Trophoblast cell (in vitro differentiated cells and primary cell): ENCODE results near the gene CALN1.

Experiments
- DNase-seq, 2 donors: peaks; one replicate each; pipeline ENCODE4 v3.0.0-alpha.2; 2016
- H2AFZ ChIP-seq: 2 replicates; pipeline ENCODE4 v1.6.1; 2013; ENCODE audit warnings: low read length, moderate library complexity, mild to moderate bottlenecking; ENCODE audit not compliant: insufficient read depth, poor library complexity
- H2AK5ac ChIP-seq: 2 replicates; pipeline ENCODE4 v1.6.1; 2013; ENCODE audit warnings: mild to moderate bottlenecking, low read length
- H2BK120ac ChIP-seq: 2 replicates; pipeline ENCODE4 v1.6.1; 2013; ENCODE audit warnings: low read length, mild to moderate bottlenecking, moderate library complexity; ENCODE audit not compliant: insufficient read depth, poor library complexity
- H2BK12ac ChIP-seq: 2 replicates; pipeline ENCODE4 v1.6.1; 2013; ENCODE audit warnings: mild to moderate bottlenecking, low read length, moderate library complexity
- H2BK5ac ChIP-seq: 2 replicates; pipeline ENCODE4 v1.6.1; 2013; ENCODE audit warnings: low read length, low read depth, moderate library complexity, mild to moderate bottlenecking; ENCODE audit not compliant: poor library complexity
- H3K14ac ChIP-seq: 2 replicates; pipeline ENCODE4 v1.6.1; 2013; ENCODE audit warnings: mild to moderate bottlenecking, low read length
- H3K18ac ChIP-seq: 2 replicates; pipeline ENCODE4 v1.6.1; 2013; ENCODE audit warnings: mild to moderate bottlenecking, low read length
- H3K23ac ChIP-seq: 2 replicates; pipeline ENCODE4 v1.6.1; 2013; ENCODE audit warnings: low read length
- H3K27ac ChIP-seq: 2 replicates; pipeline ENCODE4 v1.5.1; 2013; ENCODE audit warnings: low read depth, mild to moderate bottlenecking, inconsistent platforms, low read length, moderate library complexity
- H3K27me3 ChIP-seq: 2 replicates; pipeline ENCODE4 v1.6.1; 2013; ENCODE audit warnings: inconsistent platforms, mild to moderate bottlenecking, low read length, moderate library complexity; ENCODE audit not compliant: insufficient read depth
- H3K36me3 ChIP-seq, 2 experiments: 1 replicate in 1 of 2; 2 replicates in 1 of 2; pipeline ENCODE4 v1.6.1; 2013; ENCODE audit warnings: low read length in 2 of 2, mild to moderate bottlenecking in 2 of 2, moderate library complexity in 1 of 2; ENCODE audit not compliant: insufficient read depth in 2 of 2, control insufficient read depth in 1 of 2
- H3K4ac ChIP-seq: 2 replicates; pipeline ENCODE4 v1.6.1; 2013; ENCODE audit warnings: low read depth, mild to moderate bottlenecking, low read length, moderate library complexity
- H3K4me1 ChIP-seq, 2 experiments: 1 replicate in 1 of 2; 2 replicates in 1 of 2; pipeline ENCODE4 v1.6.1; 2013; ENCODE audit warnings: low read length in 2 of 2, mild to moderate bottlenecking in 2 of 2, moderate library complexity in 1 of 2; ENCODE audit not compliant: insufficient read depth in 2 of 2, control insufficient read depth in 1 of 2
- H3K4me2 ChIP-seq: 2 replicates; pipeline ENCODE4 v1.6.1; 2013; ENCODE audit warnings: inconsistent platforms, mild to moderate bottlenecking, low read length, moderate library complexity
- H3K4me3 ChIP-seq: 2 replicates; pipeline ENCODE4 v1.5.1; 2013; ENCODE audit warnings: mild to moderate bottlenecking, low read depth, low read length, inconsistent platforms
- H3K79me1 ChIP-seq: one replicate; pipeline ENCODE4 v1.6.1; 2013; ENCODE audit warnings: low read length
- H3K79me2 ChIP-seq: 2 replicates; pipeline ENCODE4 v1.6.1; 2013; ENCODE audit warnings: low read length, mild to moderate bottlenecking; ENCODE audit not compliant: control insufficient read depth, insufficient read depth, poor library complexity
- H3K9ac ChIP-seq: 2 replicates; pipeline ENCODE4 v1.6.1; 2013; ENCODE audit warnings: mild to moderate bottlenecking, low read length
- H3K9me3 ChIP-seq: 2 replicates; pipeline ENCODE4 v1.6.1; 2013; ENCODE audit warnings: low read depth, mild to moderate bottlenecking, control low read depth, inconsistent platforms, low read length; ENCODE audit not compliant: insufficient read depth
- H4K12ac ChIP-seq: 2 replicates; pipeline ENCODE4 v1.6.1; 2013; ENCODE audit warnings: low read depth, mild to moderate bottlenecking, low read length, moderate library complexity
- H4K8ac ChIP-seq: 2 replicates; pipeline ENCODE4 v1.6.1; 2013; ENCODE audit warnings: low read depth, mild to moderate bottlenecking, low read length, moderate library complexity
- H4K91ac ChIP-seq: one replicate; pipeline ENCODE4 v1.6.1; 2013; ENCODE audit warnings: low read depth, mild to moderate bottlenecking, low read length, moderate library complexity
- WGBS: extraction: QIAGEN DNeasy Blood & Tissue Kit; methylation state at CpG from one replicate; pipeline ENCODE4 v1.1.7; 2013; ENCODE audit warnings: missing lambda C conversion rate; ENCODE audit not compliant: insufficient read length, insufficient coverage; ENCODE audit errors: extremely low coverage; 5-methylcytosine and 5-hydroxymethylcytosine counted together

The CALN1 gene

GRCh38 chr7:72038022-72038732, 374.0 kb downstream of the CALN1 start:
- no peaks in the 10 kb centered on the region for H3K79me1 ChIP-seq
- no peak overlapping the region for H4K91ac ChIP-seq
- H3K36me3 ChIP-seq = no peaks in the 10 kb centered on the region
- no peak for DNase-seq
- no peak overlapping the region for H3K4ac ChIP-seq
- H3K4me3 ChIP-seq = no peak overlapping the region
- H3K27me3 ChIP-seq = no peaks in the 10 kb centered on the region
- no peak overlapping the region for H3K9ac ChIP-seq
- no peak overlapping the region for H4K12ac ChIP-seq
- H3K18ac ChIP-seq = no peak overlapping the region
- H3K4me1 ChIP-seq = no peaks in the 10 kb centered on the region
- H3K79me2 ChIP-seq = no peaks in the 10 kb centered on the region
- no peak overlapping the region for H2AK5ac ChIP-seq
- no peak overlapping the region for H2BK12ac ChIP-seq
- H3K23ac ChIP-seq = no peak overlapping the region
- no peak overlapping the region for H4K8ac ChIP-seq
- H3K4me2 ChIP-seq = no peak overlapping the region
- no peak overlapping the region for H2BK5ac ChIP-seq
- H3K14ac ChIP-seq = no peak overlapping the region
- no peaks in the 10 kb centered on the region for H3K9me3 ChIP-seq
- no peak overlapping the region for H2BK120ac ChIP-seq
- no peak overlapping the region for H2AFZ ChIP-seq
- no CpG with 5 or more reads among the region's 5 CpGs for WGBS
- H3K27ac ChIP-seq = no peak overlapping the region

DNA sequence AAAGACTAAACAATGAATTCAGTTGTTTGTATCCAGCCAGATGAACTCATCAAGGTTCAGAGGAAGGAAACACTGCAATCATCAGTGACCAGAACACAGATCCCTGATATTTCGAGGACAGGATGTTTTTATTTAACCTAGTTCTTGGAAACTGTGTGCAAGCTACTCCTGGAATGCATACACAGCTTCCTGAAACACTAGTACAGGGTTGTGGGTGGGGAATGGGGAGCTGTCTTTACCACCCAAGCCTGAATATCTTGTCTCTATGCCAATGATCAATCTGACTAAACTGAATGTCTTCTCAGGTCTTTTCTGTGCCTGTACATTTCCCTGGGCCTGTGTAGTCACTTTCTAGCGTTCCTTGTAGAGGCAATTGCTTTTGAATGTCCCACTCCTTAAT, 374.6 kb downstream of the CALN1 start:
- Histone ChIP-seq H4K8ac (no peak overlapping the region), H2AK5ac (no peak overlapping the region)

DNA sequence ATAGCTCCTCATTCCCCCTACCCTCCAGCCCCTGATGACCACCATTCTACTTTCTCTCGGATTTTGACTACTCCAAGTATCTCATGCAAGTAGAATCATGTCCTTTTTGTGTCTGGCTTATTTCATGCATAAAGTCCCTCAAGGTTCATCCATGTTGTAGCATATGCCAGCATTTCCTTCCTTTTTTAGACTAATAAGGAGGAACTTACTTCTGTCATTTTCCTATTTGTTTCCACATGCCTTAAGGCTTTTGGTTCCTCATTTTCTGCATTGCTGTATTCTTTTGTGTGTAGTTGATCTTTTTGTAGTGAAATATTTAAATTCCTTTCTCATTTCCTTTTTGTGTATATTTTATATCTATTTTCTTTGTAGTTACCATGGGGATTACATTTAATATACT, 376.9 kb downstream of the CALN1 start:
- no peak overlapping the region for H3K4ac ChIP-seq
- no peaks in the 10 kb centered on the region for H3K9me3 ChIP-seq
- H3K9ac ChIP-seq = no peak overlapping the region
- H3K14ac ChIP-seq = no peak overlapping the region
- no peak overlapping the region for H3K27ac ChIP-seq
- H3K36me3 ChIP-seq = no peaks in the 10 kb centered on the region
- no peak overlapping the region for H3K18ac ChIP-seq
- H3K4me1 ChIP-seq = no peaks in the 10 kb centered on the region
- H2BK12ac ChIP-seq = no peak overlapping the region
- no peak overlapping the region for H3K4me3 ChIP-seq
- no peak overlapping the region for H2BK120ac ChIP-seq
- H3K27me3 ChIP-seq = no peaks in the 10 kb centered on the region
- no peaks in the 10 kb centered on the region for H3K79me2 ChIP-seq
- H4K91ac ChIP-seq = no peak overlapping the region
- no peak overlapping the region for H3K23ac ChIP-seq
- H3K4me2 ChIP-seq = no peak overlapping the region
- no peak overlapping the region for H4K12ac ChIP-seq
- WGBS = no CpG with 5 or more reads among the region's 1 CpG
- H2AK5ac ChIP-seq = no peak overlapping the region
- no peak overlapping the region for H4K8ac ChIP-seq
- no peak overlapping the region for H2BK5ac ChIP-seq
- no peaks in the 10 kb centered on the region for H3K79me1 ChIP-seq
- no peak for DNase-seq
- H2AFZ ChIP-seq = no peak overlapping the region

More for the DNA sequence above, 374.6 kb downstream of the CALN1 start:
- no peak overlapping the region for H3K23ac ChIP-seq
- H2AFZ ChIP-seq = no peak overlapping the region
- H3K9ac ChIP-seq = no peak overlapping the region
- no peaks in the 10 kb centered on the region for H3K79me2 ChIP-seq
- no peaks in the 10 kb centered on the region for H3K4me1 ChIP-seq
- H2BK5ac ChIP-seq = no peak overlapping the region
- no peak overlapping the region for H3K18ac ChIP-seq
- H3K14ac ChIP-seq = no peak overlapping the region
- no peak overlapping the region for H4K12ac ChIP-seq
- no peaks in the 10 kb centered on the region for H3K9me3 ChIP-seq
- H3K4ac ChIP-seq = no peak overlapping the region
- H3K27ac ChIP-seq = no peak overlapping the region
- no peak overlapping the region for H3K4me3 ChIP-seq
- H3K36me3 ChIP-seq = no peaks in the 10 kb centered on the region
- WGBS = no CpG with 5 or more reads among the region's 2 CpGs
- H3K27me3 ChIP-seq = no peaks in the 10 kb centered on the region
- no peak overlapping the region for H2BK12ac ChIP-seq
- H3K79me1 ChIP-seq = no peaks in the 10 kb centered on the region
- no peak overlapping the region for H3K4me2 ChIP-seq
- no peak overlapping the region for H2BK120ac ChIP-seq
- no peak for DNase-seq
- H4K91ac ChIP-seq = no peak overlapping the region

- Histone ChIP-seq H3K18ac (no peak overlapping the region), H3K79me2 (no peaks in the 10 kb centered on the region), H4K8ac (no peak overlapping the region), H4K91ac (no peak overlapping the region), H3K23ac (no peak overlapping the region), H3K27ac (no peak overlapping the region), H2AFZ (no peak overlapping the region), H3K9ac (no peak overlapping the region), H3K27me3 (no peaks in the 10 kb centered on the region), H3K4me2 (no peak overlapping the region), H3K14ac (no peak overlapping the region), H3K4ac (no peak overlapping the region), H3K4me3 (no peak overlapping the region), H2BK12ac (no peak overlapping the region), H3K4me1 (no peaks in the 10 kb centered on the region), H4K12ac (no peak overlapping the region), H2BK120ac (no peak overlapping the region), H3K9me3 (no peaks in the 10 kb centered on the region), H3K36me3 (no peaks in the 10 kb centered on the region), H2AK5ac (no peak overlapping the region), H3K79me1 (no peaks in the 10 kb centered on the region), H2BK5ac (no peak overlapping the region)
- no peak for DNase-seq
- WGBS = no CpG with 5 or more reads among the region's 1 CpG
Observed at GRCh38 chr7:72032934-72033333, 379.2 kb downstream of the CALN1 start.
